Adrenal gland (tissue), 5 donors: ENCODE measurements around the gene EEF1G.
A peak's percentile ranks its signal among the peaks of the same experiment; 100 is the strongest.

Source experiments
- POLR2A ChIP-seq, 2 donors: fragments of 450-650 bp; IDR thresholded peaks; one replicate each; pipeline ENCODE4 v1.6.1; 2017; ENCODE audit warnings: antibody characterized with exemption in 2 of 2, mild to moderate bottlenecking in 2 of 2, moderate library complexity in 1 of 2
- TF ChIP-seq, protein P1 (sequence below), 6 experiments: fragments of 450-650 bp in 4 of 6; fragments of 200-600 bp in 2 of 6; sonication (generic) in 1 of 6; IDR thresholded peaks; 1 replicate in 5 of 6; 2 replicates in 1 of 6; pipeline versions ENCODE4 v1.5.1 to v1.8.0; 2016 to 2021; ENCODE audit warnings: antibody characterized with exemption in 6 of 6, mild to moderate bottlenecking in 2 of 6, moderate library complexity in 1 of 6
- donor health status: DM: no; HTN: no; CAD: no.

DNA sequence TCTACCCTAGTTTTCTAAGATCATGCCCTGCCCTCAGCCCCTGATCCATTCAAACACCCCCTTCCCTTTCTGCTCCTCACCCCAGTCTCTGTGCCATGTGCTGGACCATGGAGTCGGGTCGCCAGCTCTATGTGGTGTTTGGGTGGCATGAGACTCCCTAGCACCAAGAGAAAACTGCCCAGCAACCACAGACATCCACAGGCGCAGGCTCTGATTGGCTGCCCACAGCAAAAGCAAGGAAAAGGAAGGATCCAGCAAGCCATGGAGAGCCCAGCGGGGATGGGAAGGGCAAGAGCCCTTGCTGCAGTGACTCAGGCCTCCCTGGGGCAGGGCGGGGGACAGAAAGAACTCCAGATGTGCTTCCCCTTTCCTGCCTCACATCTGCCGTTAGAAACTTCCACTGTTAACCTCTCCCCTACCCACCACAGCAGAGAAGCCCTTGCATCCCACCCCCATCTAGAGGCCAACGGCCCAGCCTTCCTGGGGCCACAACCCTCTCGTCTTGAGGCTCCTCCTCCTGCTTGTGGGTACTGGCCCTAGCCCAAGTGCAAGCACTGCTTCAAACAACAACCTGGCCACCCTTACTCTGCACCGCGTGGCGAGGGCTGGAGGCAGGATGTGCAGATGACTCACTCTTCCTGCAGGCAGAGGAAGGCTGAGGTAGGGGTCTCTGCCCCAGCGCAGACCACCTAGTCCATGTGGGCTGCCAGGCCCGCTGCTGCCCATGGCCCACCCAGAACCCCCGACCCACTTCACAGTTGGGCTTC, 17.4 kb downstream of the EEF1G start:
- TF ChIP-seq, protein P1, sequence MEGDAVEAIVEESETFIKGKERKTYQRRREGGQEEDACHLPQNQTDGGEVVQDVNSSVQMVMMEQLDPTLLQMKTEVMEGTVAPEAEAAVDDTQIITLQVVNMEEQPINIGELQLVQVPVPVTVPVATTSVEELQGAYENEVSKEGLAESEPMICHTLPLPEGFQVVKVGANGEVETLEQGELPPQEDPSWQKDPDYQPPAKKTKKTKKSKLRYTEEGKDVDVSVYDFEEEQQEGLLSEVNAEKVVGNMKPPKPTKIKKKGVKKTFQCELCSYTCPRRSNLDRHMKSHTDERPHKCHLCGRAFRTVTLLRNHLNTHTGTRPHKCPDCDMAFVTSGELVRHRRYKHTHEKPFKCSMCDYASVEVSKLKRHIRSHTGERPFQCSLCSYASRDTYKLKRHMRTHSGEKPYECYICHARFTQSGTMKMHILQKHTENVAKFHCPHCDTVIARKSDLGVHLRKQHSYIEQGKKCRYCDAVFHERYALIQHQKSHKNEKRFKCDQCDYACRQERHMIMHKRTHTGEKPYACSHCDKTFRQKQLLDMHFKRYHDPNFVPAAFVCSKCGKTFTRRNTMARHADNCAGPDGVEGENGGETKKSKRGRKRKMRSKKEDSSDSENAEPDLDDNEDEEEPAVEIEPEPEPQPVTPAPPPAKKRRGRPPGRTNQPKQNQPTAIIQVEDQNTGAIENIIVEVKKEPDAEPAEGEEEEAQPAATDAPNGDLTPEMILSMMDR (IDR thresholded peaks at IDR 0.05) = no peak
- TF ChIP-seq POLR2A (IDR thresholded peaks at IDR 0.05) = peak in 1 of 2 donors; percentile 35
